BLaER1 treated with 17β-estradiol and CSF1 and Interleukin-3, amounts not matched to agents 10 nM and 100 nM (cell line): ENCODE results near the gene FRAS1.
A peak's percentile ranks its signal among the peaks of the same experiment; 100 is the strongest.
"Not testable (repeated sequence)": the region's sequence is repeated elsewhere in the genome, so short reads cannot be mapped to it uniquely, and the experiment has no call there.

Source experiments
- H3K27ac ChIP-seq, 11 experiments: shearing (Covaris generic); formaldehyde crosslinking; 2 replicates each; pipeline ENCODE4 v1.8.1; 2022
- H3K27me3 ChIP-seq, 11 experiments: shearing (Covaris generic); formaldehyde crosslinking; 2 replicates each; pipeline ENCODE4 v1.8.1; 2022
- H3K36me3 ChIP-seq, 11 experiments: shearing (Covaris generic); formaldehyde crosslinking; 2 replicates each; pipeline ENCODE4 v1.8.1; 2022
- H3K4me1 ChIP-seq, 10 experiments: shearing (Covaris generic); formaldehyde crosslinking; 2 replicates each; pipeline ENCODE4 v1.8.1; 2022
- H3K4me2 ChIP-seq, 11 experiments: shearing (Covaris generic); formaldehyde crosslinking; 2 replicates each; pipeline ENCODE4 v1.8.1; 2022
- H3K4me3 ChIP-seq, 10 experiments: shearing (Covaris generic); formaldehyde crosslinking; 2 replicates each; pipeline ENCODE4 v1.8.1; 2022
- H3K9ac ChIP-seq, 11 experiments: shearing (Covaris generic); formaldehyde crosslinking; 2 replicates each; pipeline ENCODE4 v1.8.1; 2022
- H3K9me3 ChIP-seq, 11 experiments: shearing (Covaris generic); formaldehyde crosslinking; replicated peaks in 1 of 11; 2 replicates each; pipeline ENCODE4 v1.8.1; 2022
- H4K20me1 ChIP-seq, 11 experiments: shearing (Covaris generic); formaldehyde crosslinking; 2 replicates each; pipeline ENCODE4 v1.8.1; 2022
- Cebpa-rat ChIP-seq, 11 experiments: shearing (Covaris generic); IDR thresholded peaks; 2 replicates each; pipeline ENCODE4 v1.8.1; 2022

FRAS1 gene

DNA sequence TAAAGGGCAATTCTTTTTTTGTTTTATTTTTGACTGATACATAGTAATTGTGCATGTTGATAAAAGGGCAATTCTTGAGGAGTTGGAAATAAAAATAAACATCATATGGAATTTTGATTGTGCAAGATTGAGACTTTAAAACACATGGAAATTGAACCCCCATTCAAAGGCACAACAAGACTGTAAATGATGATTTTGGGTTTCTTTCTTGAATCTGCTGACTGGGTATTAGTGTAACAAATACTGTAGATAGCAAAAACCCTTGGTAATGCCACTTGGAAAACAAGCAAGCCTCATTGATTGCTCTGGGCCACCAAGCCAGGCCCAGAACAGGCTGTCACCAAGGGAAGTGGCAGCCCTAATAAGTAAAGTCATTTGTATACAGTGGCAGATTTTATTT, 421.4 kb downstream of the FRAS1 start:
- H3K4me2 ChIP-seq = peak overlapping the region in 6 of 11 experiments; percentile 25 to 53 (median 31); a peak in 8 of 22 replicates
- no peak overlapping the region for H3K4me3 ChIP-seq
- H3K9ac ChIP-seq = no peak overlapping the region
- no peaks in the 10 kb centered on the region for H4K20me1 ChIP-seq
- H3K36me3 ChIP-seq = no peaks in the 10 kb centered on the region
- no peaks in the 10 kb centered on the region for H3K27me3 ChIP-seq
- no peaks in the 10 kb centered on the region for H3K9me3 ChIP-seq
- H3K27ac ChIP-seq = no peak overlapping the region
- TF ChIP-seq Cebpa-rat (IDR thresholded peaks at IDR 0.05) = no peak
- peaks cover 0 to 16% (median 9%) of the 10 kb centered on the region in 10 experiments; a peak in 11 of 20 replicates for H3K4me1 ChIP-seq

DNA sequence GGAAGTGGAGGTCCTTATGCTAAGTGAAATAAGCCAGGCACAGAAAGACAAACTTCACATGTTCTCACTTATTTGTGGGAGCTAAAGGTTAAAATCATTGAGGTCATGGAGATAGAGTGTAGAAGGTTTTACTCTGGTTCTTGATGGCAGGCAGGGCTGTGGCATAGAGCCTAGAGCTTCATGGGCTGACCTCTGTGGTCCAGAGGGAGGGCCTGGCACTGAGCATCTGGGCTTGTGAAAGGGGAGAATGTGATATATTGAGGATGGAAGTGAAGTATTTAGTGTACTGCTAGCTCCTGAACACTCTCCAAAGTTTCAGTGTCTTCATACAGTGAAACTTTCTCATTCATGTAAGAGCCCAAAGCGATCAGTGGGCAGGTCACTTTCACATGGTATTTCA, 423.2 kb downstream of the FRAS1 start:
- H3K27me3 ChIP-seq = no peaks in the 10 kb centered on the region
- H4K20me1 ChIP-seq = no peaks in the 10 kb centered on the region
- H3K27ac ChIP-seq = no peak overlapping the region
- H3K9me3 ChIP-seq = no peaks in the 10 kb centered on the region
- no peak overlapping the region for H3K4me3 ChIP-seq
- TF ChIP-seq Cebpa-rat (IDR thresholded peaks at IDR 0.05) = no peak
- H3K36me3 ChIP-seq = no peaks in the 10 kb centered on the region
- peaks cover 0 to 16% (median 9%) of the 10 kb centered on the region in 10 experiments; a peak in 11 of 20 replicates for H3K4me1 ChIP-seq
- H3K4me2 ChIP-seq = no peak overlapping the region
- H3K9ac ChIP-seq = no peak overlapping the region

DNA sequence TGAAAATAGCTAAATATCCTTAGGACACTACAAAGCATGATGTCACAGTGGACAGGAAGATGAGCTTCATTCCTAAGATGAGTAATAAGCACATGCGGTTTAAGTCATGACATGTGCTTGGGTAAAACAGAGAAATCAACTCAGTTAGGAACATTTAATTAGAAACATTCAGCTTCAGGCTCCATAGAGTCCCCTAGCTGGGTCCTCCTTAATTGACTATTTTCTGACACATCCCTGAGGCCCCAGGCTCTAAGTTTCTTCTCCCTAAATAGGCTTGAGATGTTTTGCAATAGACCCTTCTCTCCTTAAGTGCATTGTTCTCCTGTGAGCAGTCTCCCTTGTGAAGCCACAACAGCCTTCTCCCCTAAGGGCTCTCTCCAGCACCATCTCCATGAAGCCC, 424.1 kb downstream of the FRAS1 start:
- no peaks in the 10 kb centered on the region for H3K9me3 ChIP-seq
- H3K4me3 ChIP-seq = no peak overlapping the region

DNA sequence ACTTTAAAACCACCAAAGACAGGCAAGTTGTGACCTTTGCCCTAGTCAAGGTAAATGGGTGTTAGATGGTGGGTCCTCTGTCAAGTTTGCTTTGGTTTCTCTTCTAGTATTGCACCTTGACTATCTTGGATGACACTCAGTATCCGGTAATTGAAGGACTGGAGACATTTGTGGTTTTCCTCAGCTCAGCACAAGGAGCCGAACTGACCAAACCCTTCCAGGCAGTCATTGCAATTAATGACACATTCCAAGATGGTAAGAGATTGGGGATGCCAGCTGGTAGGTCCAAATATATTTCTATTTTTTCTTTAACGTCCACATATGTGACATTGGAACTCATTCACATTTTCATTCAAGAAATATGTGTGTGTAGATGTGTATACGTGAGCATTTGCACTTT, 425.2 kb downstream of the FRAS1 start:
- no peak overlapping the region for H3K4me3 ChIP-seq
- no peaks in the 10 kb centered on the region for H3K27me3 ChIP-seq
- no peak overlapping the region for H3K27ac ChIP-seq
- H4K20me1 ChIP-seq = no peaks in the 10 kb centered on the region
- no peaks in the 10 kb centered on the region for H3K9me3 ChIP-seq
- peaks cover 0 to 16% (median 9%) of the 10 kb centered on the region in 10 experiments; a peak in 11 of 20 replicates for H3K4me1 ChIP-seq
- no peak overlapping the region for H3K9ac ChIP-seq
- no peaks in the 10 kb centered on the region for H3K36me3 ChIP-seq
- H3K4me2 ChIP-seq = no peak overlapping the region
- TF ChIP-seq Cebpa-rat (IDR thresholded peaks at IDR 0.05) = no peak

More for the DNA sequence above, 424.1 kb downstream of the FRAS1 start:
- H4K20me1 ChIP-seq = no peaks in the 10 kb centered on the region
- H3K27ac ChIP-seq = no peak overlapping the region
- H3K36me3 ChIP-seq = no peaks in the 10 kb centered on the region
- H3K4me2 ChIP-seq = no peak overlapping the region
- H3K27me3 ChIP-seq = no peaks in the 10 kb centered on the region
- peaks cover 0 to 16% (median 9%) of the 10 kb centered on the region in 10 experiments; a peak in 11 of 20 replicates for H3K4me1 ChIP-seq
- TF ChIP-seq Cebpa-rat (IDR thresholded peaks at IDR 0.05) = no peak
- H3K9ac ChIP-seq = no peak overlapping the region

DNA sequence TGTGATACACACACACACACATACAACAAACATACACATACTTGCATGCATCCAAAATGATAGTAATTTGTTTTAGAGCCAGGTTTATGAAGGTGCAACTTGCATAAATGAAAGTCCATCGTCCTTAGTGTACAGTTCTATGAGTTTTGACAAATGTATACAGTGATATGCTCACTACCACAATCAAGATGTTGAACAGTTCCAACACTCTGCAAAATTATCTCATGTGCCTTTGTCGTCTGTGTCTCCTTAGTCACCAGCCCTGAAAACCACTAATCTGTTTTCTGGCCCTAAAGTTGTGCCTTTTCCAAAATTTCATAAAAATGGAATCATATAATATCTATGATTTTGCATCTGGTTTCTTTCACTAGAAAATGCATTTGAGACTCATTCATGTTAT, 426.7 kb downstream of the FRAS1 start:
- no peak overlapping the region for H3K9ac ChIP-seq
- H3K27me3 ChIP-seq = no peaks in the 10 kb centered on the region
- H4K20me1 ChIP-seq = no peaks in the 10 kb centered on the region
- no peak for TF ChIP-seq Cebpa-rat (IDR thresholded peaks at IDR 0.05)
- no peak overlapping the region for H3K4me2 ChIP-seq
- H3K9me3 ChIP-seq = no peaks in the 10 kb centered on the region
- H3K4me3 ChIP-seq = no peak overlapping the region
- H3K36me3 ChIP-seq = no peaks in the 10 kb centered on the region
- no peak overlapping the region for H3K27ac ChIP-seq
- peaks cover 0 to 10% (median 7%) of the 10 kb centered on the region in 10 experiments; a peak in 11 of 20 replicates for H3K4me1 ChIP-seq

DNA sequence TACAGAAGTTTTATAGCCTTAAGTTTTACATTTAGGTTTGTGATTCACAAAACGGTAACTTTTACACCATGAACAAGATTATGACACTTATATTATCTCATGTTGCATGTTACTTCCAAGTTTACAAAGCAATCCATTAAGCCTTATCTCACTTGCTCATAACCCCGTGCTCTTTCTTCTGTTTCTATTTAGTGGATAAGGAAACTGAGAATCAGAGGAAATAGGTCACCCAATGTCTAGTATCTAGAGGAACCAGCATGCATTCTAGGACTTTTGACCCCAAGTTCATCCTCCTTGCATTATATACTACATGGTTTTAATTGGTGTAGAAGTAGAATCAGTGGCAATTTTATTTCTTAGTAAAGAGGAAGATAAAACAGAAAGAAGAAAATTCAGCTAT, 427.5 kb downstream of the FRAS1 start:
- no peaks in the 10 kb centered on the region for H3K36me3 ChIP-seq
- H3K4me2 ChIP-seq = no peak overlapping the region
- H3K4me3 ChIP-seq = no peak overlapping the region
- no peaks in the 10 kb centered on the region for H4K20me1 ChIP-seq
- no peak overlapping the region for H3K27ac ChIP-seq
- no peak overlapping the region for H3K9ac ChIP-seq
- no peaks in the 10 kb centered on the region for H3K9me3 ChIP-seq
- H3K4me1 ChIP-seq = peaks cover 0 to 2% (median under 1%) of the 10 kb centered on the region in 10 experiments; a peak in 9 of 20 replicates
- no peak for TF ChIP-seq Cebpa-rat (IDR thresholded peaks at IDR 0.05)
- no peaks in the 10 kb centered on the region for H3K27me3 ChIP-seq

DNA sequence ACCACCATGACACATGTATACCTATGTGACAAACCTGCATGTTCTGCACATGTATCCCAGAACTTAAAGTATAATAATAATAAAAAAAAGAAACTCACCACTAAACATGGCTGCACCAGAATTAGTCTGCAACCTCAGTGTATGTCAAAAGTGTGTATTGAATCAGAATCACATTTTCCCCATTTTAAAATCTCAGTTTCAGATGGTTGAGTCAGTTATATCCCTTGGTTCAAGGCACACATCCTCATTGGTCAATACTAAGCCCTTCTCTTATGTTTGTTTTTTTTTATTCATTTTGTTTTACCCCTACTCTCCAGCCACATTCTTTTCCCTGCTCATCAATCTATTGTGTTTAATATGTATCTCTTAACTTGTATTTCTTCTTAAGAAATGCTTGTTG, 436.6 kb downstream of the FRAS1 start:
- Histone ChIP-seq H3K27ac (no peak overlapping the region), H4K20me1 (no peaks in the 10 kb centered on the region), H3K4me2 (no peak overlapping the region), H3K36me3 (no peaks in the 10 kb centered on the region), H3K4me3 (no peak overlapping the region), H3K27me3 (no peaks in the 10 kb centered on the region), H3K4me1 (no peaks in the 10 kb centered on the region), H3K9me3 (no peaks in the 10 kb centered on the region), H3K9ac (no peak overlapping the region)
- no peak for TF ChIP-seq Cebpa-rat (IDR thresholded peaks at IDR 0.05)

DNA sequence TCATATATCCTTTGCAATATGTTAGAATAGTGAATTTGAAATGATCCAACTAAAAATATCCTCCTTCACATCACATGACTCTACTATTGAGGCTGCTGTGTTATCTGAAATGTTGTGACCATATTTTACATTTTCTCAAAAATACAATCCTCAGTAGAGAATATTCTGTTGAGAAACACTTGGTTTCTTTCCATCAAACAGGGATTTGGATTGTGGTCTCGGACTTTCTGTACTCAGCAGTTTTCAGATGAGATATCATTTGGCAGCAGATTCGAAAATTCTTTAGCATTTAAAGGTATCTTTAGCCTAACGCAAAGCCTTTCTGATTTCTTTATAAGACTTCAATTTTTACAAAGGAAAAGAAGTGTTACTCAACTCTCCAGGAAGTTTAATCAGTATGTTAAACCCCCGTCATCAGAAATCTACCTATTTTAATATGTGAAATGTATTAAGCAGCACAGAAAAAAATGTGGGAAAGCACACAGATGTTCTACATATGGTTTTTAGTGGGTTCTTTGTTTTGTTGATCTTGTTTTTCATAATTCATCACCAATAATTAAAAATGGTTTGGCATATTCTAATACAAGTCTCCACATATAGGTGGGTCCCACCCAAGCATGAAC, 439.0 kb downstream of the FRAS1 start:
- no peak for TF ChIP-seq Cebpa-rat (IDR thresholded peaks at IDR 0.05)
- no peak overlapping the region for H3K27ac ChIP-seq
- H3K9me3 ChIP-seq = no peaks in the 10 kb centered on the region
- H3K4me1 ChIP-seq = no peaks in the 10 kb centered on the region
- no peaks in the 10 kb centered on the region for H3K36me3 ChIP-seq
- H3K4me2 ChIP-seq = no peak overlapping the region
- H3K27me3 ChIP-seq = no peaks in the 10 kb centered on the region
- no peak overlapping the region for H3K4me3 ChIP-seq
- H4K20me1 ChIP-seq = no peaks in the 10 kb centered on the region
- no peak overlapping the region for H3K9ac ChIP-seq

DNA sequence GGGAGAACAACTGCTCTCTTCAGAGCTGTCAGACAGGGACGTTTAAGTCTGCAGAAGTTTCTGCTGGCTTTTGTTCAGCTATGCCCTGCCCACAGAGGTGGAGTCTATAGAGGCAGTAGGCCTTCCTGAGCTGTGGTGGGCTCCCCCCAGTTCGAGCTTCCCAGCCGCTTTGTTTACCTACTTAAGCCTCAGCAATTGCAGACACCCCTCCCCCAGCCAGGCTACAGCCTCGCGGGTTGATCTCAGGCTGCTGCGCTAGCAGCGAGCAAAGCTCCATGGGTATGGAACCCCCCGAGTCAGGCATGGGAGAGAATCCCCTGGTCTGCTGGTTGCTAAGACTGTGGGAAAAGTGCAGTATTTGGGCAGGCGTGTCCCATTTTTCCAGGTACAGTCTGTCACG, 449.1 kb downstream of the FRAS1 start:
- peaks cover 0 to 10% (median 6%) of the 10 kb centered on the region in 11 experiments; a peak in 5 of 22 replicates for H3K9me3 ChIP-seq
- H4K20me1 ChIP-seq, H3K4me2 ChIP-seq, H3K27ac ChIP-seq, H3K36me3 ChIP-seq, H3K9ac ChIP-seq, H3K4me1 ChIP-seq, H3K4me3 ChIP-seq, H3K27me3 ChIP-seq: not testable (repeated sequence)

DNA sequence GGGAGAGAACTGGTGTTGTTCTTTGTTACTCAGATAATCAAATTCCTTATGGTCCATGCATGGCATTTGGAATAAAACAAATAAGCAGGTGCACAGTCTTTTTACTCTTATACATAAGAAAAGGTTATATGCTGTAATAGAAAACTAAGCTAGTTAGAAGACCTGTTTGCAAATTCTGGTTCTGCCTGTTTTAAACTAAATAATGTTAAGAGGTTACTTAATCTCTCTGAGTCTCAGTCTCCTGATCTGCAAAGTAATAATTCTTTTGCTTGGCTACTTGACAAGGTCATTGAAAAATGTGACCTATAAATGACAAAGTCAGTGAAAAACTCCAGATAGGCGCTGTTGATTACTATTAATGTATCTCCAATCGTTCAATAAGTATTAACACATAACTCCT, 451.9 kb downstream of the FRAS1 start:
- no peaks in the 10 kb centered on the region for H4K20me1 ChIP-seq
- TF ChIP-seq Cebpa-rat (IDR thresholded peaks at IDR 0.05) = no peak
- H3K4me1 ChIP-seq = no peaks in the 10 kb centered on the region

More for the DNA sequence above, 451.9 kb downstream of the FRAS1 start:
- Histone ChIP-seq H3K27me3 (no peaks in the 10 kb centered on the region; a peak in 1 of 22 replicates), H3K4me3 (no peak overlapping the region), H3K4me2 (no peak overlapping the region), H3K9ac (no peak overlapping the region), H3K9me3 (peaks cover 0 to 10% (median 6%) of the 10 kb centered on the region in 11 experiments; a peak in 5 of 22 replicates), H3K27ac (no peak overlapping the region), H3K36me3 (no peaks in the 10 kb centered on the region)
